Retinal pigment epithelial cell (primary cell): ENCODE measurements around the gene CRYGA.
A peak's percentile ranks its signal among the peaks of the same experiment; 100 is the strongest.

ENCODE experiments used
- DNase-seq: peaks from one replicate; pipeline ENCODE4 v3.0.0-alpha.2; 2010; ENCODE audit warnings: low read depth
- H3K4me3 ChIP-seq: 2 replicates; pipeline ENCODE4 v1.5.1; 2011; ENCODE audit warnings: mild to moderate bottlenecking, low read length, control low read depth, moderate library complexity
- CTCF ChIP-seq: conservative IDR thresholded peaks from 2 replicates; pipeline ENCODE4 v1.5.1; 2011; ENCODE audit warnings: low read depth, low read length, control low read depth, inconsistent platforms

The CRYGA gene

GRCh38 chr2:208164951-208165755, 1.8 kb upstream of the CRYGA start:
- no peak overlapping the region for H3K4me3 ChIP-seq
- TF ChIP-seq CTCF = no peak
- no peak for DNase-seq

- DNase-seq = no peak
- no peak for TF ChIP-seq CTCF
Observed at GRCh38 chr2:208156439-208156838, 7.0 kb downstream of the CRYGA start.

GRCh38 chr2:208153156-208153555, 10.2 kb downstream of the CRYGA start:
- no peak for DNase-seq
- no peak overlapping the region for H3K4me3 ChIP-seq
- TF ChIP-seq CTCF = no peak

More at GRCh38 chr2:208156439-208156838, 7.0 kb downstream of the CRYGA start:
- no peak overlapping the region for H3K4me3 ChIP-seq

GRCh38 chr2:208150956-208151355, 12.4 kb downstream of the CRYGA start:
- no peak for DNase-seq
- no peak for TF ChIP-seq CTCF
- H3K4me3 ChIP-seq = no peak overlapping the region

- no peak overlapping the region for H3K4me3 ChIP-seq
- TF ChIP-seq CTCF = no peak
- DNase-seq = no peak
Observed at GRCh38 chr2:208150094-208150493, 13.3 kb downstream of the CRYGA start.

GRCh38 chr2:208148803-208149202, 14.6 kb downstream of the CRYGA start:
- TF ChIP-seq CTCF = peak; percentile 52
- no peak overlapping the region for H3K4me3 ChIP-seq
- no peak for DNase-seq

- no peak for DNase-seq
- no peak for TF ChIP-seq CTCF
- no peak overlapping the region for H3K4me3 ChIP-seq
Observed at GRCh38 chr2:208147759-208148158, 15.6 kb downstream of the CRYGA start.
